ENCODE data around the gene SYT9.

DNA sequence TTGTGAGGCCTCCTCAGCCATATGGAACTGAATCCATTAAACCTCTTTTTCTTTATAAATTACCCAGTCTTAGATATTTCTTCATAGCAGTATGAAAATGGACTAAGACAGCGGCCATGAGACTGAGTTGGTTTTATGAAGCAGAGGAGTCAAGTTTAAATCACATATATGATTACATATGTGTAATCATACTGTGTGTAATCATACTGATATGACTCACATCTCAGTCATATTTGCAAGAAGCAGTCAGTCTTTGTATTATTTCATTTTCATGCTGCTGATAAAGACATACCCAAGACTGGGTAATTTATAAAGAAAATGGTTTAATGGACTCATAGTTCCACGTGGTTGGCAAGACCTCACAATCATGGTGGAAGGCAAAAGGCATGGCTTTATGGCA is 89.8 kb downstream of the SYT9 start:
- TF ChIP-seq CTCF (IDR thresholded peaks at IDR 0.05 in 2 of 3, conservative IDR thresholded peaks at IDR 0.05 in 1 of 3; ENCODE audit: insufficient read depth in 2 of 3, low read depth in 1 of 3, low read length in 3 of 3) (no peak), EZH2 (IDR thresholded peaks at IDR 0.05; ENCODE audit: borderline replicate concordance, low read depth, low read length) (no peak)
